Esophagus muscularis mucosa (tissue), 4 donors: ENCODE data around the gene PSKH1.

Experiments
- EP300 ChIP-seq: sonication (generic); formaldehyde crosslinking; IDR thresholded peaks from one replicate; pipeline ENCODE4 v1.6.1; 2017; ENCODE audit warnings: antibody characterized with exemption
- POLR2A ChIP-seq: fragments of 450-650 bp; IDR thresholded peaks from one replicate; pipeline ENCODE4 v1.6.1; 2017; ENCODE audit warnings: antibody characterized with exemption, moderate library complexity, mild to moderate bottlenecking, low read depth
- POLR2AphosphoS5 ChIP-seq, 2 donors: sonication (generic); formaldehyde crosslinking; IDR thresholded peaks; one replicate each; pipeline ENCODE4 v1.6.1; 2017; ENCODE audit warnings: antibody characterized with exemption in 2 of 2
- TF ChIP-seq, protein P1 (sequence below), 3 experiments: fragments of 200-600 bp in 2 of 3; fragments of 450-650 bp in 1 of 3; sonication (generic) in 2 of 3; IDR thresholded peaks; one replicate each; pipeline ENCODE4 v1.5.1; 2017 to 2019; ENCODE audit warnings: antibody characterized with exemption in 3 of 3, mild to moderate bottlenecking in 2 of 3, moderate library complexity in 1 of 3

DNA sequence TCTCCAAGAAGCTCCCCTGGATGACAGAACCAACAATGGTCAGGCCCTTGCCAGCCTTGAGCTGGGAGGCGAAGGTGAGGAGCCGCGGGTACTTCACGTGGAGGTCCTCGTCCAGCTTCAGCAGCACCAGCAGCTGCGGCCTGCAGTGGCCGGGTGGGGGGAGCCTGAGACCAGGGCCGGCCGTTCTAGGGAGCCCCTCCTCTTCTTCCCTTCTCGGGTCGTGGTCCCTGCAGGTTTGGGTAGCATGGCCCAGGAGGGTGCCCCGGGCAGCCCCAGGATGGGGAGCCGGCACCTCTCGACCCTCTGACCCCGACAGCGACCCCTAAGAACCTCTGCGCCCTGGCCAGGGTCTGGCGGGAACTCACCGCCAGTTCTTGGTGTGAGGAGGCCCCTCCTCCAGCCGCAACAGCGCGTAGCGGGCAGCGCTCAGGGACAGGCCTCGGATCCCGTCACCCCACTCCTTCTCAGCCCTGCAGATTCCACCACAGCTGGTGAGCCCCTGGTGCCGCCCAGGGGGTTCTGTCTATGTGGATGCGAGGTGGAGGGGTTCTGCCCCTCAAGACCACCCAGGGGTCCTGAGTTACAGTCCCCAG lies 54.0 kb downstream of the PSKH1 start:
- TF ChIP-seq, protein P1, sequence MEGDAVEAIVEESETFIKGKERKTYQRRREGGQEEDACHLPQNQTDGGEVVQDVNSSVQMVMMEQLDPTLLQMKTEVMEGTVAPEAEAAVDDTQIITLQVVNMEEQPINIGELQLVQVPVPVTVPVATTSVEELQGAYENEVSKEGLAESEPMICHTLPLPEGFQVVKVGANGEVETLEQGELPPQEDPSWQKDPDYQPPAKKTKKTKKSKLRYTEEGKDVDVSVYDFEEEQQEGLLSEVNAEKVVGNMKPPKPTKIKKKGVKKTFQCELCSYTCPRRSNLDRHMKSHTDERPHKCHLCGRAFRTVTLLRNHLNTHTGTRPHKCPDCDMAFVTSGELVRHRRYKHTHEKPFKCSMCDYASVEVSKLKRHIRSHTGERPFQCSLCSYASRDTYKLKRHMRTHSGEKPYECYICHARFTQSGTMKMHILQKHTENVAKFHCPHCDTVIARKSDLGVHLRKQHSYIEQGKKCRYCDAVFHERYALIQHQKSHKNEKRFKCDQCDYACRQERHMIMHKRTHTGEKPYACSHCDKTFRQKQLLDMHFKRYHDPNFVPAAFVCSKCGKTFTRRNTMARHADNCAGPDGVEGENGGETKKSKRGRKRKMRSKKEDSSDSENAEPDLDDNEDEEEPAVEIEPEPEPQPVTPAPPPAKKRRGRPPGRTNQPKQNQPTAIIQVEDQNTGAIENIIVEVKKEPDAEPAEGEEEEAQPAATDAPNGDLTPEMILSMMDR (IDR thresholded peaks at IDR 0.05) = no peak
- TF ChIP-seq POLR2A (no peak), POLR2AphosphoS5 (IDR thresholded peaks at IDR 0.05) (no peak), EP300 (no peak)
